ENCODE data around the gene CIBAR2.

The CIBAR2 gene

DNA sequence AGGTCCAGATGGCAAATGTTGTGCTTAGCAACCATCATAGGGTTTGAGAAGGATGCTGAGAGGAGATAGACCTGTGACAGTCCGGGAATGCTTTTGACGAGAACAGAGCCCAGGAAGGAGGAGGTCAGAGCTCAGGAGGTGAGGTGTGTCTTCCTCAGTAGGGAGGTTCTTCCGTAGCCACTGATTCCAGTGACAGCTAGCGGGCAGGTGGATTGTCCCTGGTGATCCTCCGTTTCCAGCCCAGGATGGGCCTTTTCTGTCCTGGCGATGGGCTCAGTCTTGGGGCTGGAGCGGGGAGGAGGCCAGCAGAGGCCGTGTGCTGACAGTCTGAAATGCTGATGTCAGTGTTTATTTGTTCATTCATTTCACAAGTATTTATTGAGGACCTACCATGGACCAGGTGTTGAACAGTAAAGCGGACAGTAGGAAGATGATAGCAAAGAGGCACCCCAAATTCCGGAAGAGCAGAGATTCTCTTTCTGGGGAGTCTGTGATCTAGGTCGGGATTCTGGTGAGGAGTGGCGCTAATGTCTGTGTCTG is 45.9 kb downstream of the CIBAR2 start:
- CTCF ChIA-PET: interaction anchor here (1.2 to 2.1 kb wide), 3 partner anchors 10 to 20 kb away, joined by 3 to 12 read pairs (median 6); no protein-coding TSS in a partner anchor
- no peak for DNase-seq (ENCODE audit: extremely low spot score)
- POLR2A ChIA-PET: no interaction called here

DNA sequence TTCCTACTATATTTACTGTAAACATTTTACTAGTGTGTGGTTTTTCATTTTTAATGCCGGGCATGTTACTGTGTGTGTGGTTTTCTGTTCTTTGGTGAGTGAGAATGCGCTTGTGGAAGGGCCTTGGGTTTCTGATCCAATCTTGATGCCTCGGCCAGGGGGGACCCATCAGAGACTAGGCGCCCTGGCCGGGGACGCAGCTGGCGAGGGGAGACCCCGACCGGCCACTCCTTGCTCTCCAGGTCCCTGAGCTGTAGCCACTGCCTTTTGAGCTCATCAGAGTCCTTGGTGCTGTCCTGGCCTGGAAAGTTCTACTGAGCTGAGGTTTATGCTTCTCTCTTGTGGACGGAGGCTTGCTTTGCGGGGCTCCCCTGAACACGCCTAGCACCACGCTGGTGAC is 47.2 kb downstream of the CIBAR2 start:
- POLR2A ChIA-PET: no interaction called here
- DNase-seq (ENCODE audit: extremely low spot score): no peak
- CTCF ChIA-PET: interaction anchor here (1.2 to 2.1 kb wide), 5 partner anchors 9 to 50 kb away, joined by 3 to 12 read pairs (median 5); no protein-coding TSS in a partner anchor
- TF ChIP-seq, protein P1, sequence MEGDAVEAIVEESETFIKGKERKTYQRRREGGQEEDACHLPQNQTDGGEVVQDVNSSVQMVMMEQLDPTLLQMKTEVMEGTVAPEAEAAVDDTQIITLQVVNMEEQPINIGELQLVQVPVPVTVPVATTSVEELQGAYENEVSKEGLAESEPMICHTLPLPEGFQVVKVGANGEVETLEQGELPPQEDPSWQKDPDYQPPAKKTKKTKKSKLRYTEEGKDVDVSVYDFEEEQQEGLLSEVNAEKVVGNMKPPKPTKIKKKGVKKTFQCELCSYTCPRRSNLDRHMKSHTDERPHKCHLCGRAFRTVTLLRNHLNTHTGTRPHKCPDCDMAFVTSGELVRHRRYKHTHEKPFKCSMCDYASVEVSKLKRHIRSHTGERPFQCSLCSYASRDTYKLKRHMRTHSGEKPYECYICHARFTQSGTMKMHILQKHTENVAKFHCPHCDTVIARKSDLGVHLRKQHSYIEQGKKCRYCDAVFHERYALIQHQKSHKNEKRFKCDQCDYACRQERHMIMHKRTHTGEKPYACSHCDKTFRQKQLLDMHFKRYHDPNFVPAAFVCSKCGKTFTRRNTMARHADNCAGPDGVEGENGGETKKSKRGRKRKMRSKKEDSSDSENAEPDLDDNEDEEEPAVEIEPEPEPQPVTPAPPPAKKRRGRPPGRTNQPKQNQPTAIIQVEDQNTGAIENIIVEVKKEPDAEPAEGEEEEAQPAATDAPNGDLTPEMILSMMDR (IDR thresholded peaks at IDR 0.05; ENCODE audit: control extremely low read depth, extremely low read depth, low read depth, missing control alignments): no peak

More for the DNA sequence above, 45.9 kb downstream of the CIBAR2 start:
- TF ChIP-seq, protein P1 (IDR thresholded peaks at IDR 0.05; ENCODE audit: control extremely low read depth, extremely low read depth, low read depth, missing control alignments): no peak

DNA sequence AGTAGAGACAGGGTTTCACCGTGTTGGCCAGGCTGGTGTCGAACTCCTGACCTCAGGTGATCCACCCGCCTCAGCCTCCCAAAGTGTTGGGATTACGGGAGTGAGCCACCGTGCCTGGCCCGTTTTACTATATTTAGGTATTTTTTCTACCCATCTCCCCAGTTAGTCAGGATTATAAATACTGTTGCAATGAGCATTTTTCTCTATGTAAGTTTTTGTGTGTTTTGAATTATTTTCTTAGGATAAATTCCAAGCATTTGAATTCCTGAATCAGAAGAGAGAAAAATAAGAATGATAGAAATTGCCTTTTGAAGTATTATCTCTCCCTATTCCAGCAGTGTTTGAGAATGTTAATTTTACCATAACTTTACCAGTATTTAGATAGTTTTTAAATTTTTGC is 48.1 kb downstream of the CIBAR2 start:
- TF ChIP-seq, protein P1 (IDR thresholded peaks at IDR 0.05; ENCODE audit: control extremely low read depth, extremely low read depth, low read depth, missing control alignments): no peak
- CTCF ChIA-PET: interaction anchor here (1.2 to 1.5 kb wide), 2 partner anchors 8 to 51 kb away, joined by 5 to 6 read pairs; no protein-coding TSS in a partner anchor
- POLR2A ChIA-PET: no interaction called here
- no peak for DNase-seq (ENCODE audit: extremely low spot score)

DNA sequence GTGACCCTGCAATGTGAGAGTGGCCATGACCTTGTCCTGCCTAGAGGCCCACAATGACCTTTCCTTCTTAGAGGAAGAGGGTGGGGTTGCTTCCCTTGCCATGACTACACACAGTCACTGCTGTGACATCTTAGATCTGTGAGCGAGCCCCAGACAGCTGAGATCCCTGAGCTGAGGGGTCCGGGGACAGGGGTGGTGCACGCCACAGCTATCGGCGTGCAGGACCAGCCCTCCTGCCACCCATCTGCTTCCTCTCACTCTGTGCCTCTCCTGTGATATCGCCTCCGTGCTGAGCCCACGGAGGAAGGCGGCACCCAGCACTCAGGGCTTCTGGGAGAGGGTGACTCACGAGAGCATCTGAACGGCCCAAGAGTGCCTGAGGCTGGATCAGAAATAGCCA is 49.4 kb downstream of the CIBAR2 start:
- DNase-seq (ENCODE audit: extremely low spot score): no peak
- ChIA-PET POLR2A (no interaction called here), CTCF (interaction anchor here (2.4 kb wide), 1 partner anchor 52 kb away, joined by 6 read pairs; no protein-coding TSS in a partner anchor)
- TF ChIP-seq, protein P1 (IDR thresholded peaks at IDR 0.05; ENCODE audit: control extremely low read depth, extremely low read depth, low read depth, missing control alignments): no peak

DNA sequence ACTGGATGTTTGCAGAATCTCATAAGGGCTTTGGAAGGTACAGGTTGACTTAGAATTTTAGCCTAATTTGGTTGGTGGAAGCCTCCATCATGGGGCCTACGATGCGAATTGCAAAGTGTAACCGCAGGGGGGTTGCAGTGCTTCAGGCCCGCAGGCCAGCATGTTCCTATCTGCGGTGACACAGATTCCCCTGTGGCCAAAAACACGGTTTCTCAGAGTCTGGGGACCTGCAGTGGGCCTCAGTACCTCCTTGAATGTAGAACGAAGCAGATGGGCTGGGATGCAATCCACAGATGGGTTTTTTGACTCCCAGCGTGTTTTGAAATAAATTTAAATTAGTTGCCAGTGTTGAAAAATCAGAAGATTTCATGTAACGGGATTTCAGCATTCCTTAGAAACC is 49.9 kb downstream of the CIBAR2 start:
- ChIA-PET CTCF (interaction anchor here (1.2 to 2.4 kb wide), 2 partner anchors 32 to 53 kb away, joined by 3 to 6 read pairs; no protein-coding TSS in a partner anchor), POLR2A (no interaction called here)
- DNase-seq (ENCODE audit: extremely low spot score): no peak
- TF ChIP-seq, protein P1 (IDR thresholded peaks at IDR 0.05; ENCODE audit: control extremely low read depth, extremely low read depth, low read depth, missing control alignments): no peak

DNA sequence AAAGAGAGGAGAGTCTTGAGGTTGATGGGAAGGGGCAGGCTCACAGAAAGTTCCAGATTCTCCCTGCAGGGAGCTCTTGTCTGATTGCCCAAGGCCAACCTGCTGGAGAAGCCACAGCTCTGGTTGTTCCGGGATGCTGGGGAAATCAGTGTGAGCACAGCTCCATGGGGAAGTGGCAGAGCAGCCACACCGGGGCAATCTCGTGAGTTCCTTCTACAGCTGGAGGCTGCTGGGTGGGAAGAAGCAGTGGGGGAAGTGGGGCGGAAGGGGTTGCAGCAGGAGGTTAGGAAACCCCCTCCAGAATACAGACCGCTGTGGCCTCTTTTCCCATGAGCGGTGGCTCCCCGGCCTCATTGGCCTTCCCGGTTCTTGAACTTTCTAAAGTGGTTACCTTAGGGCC is 50.7 kb downstream of the CIBAR2 start:
- CTCF ChIA-PET: interaction anchor here (1.2 to 7.1 kb wide), 3 partner anchors 25 to 54 kb away, joined by 3 to 51 read pairs (median 6); no protein-coding TSS in a partner anchor
- TF ChIP-seq, protein P1 (IDR thresholded peaks at IDR 0.05; ENCODE audit: control extremely low read depth, extremely low read depth, low read depth, missing control alignments): no peak
- DNase-seq (ENCODE audit: extremely low spot score): no peak
- POLR2A ChIA-PET: no interaction called here
